Pancreas (tissue), 10 donors: ENCODE measurements around the gene AADAT. TPM values are rescaled to one million over a fixed set of nuclear protein-coding genes. Genes with fewer than 3 reads are reported as not detected.

Experiments
- ATAC-seq, 4 donors: fragments of 200-7000 bp; cut with Tn5 transposase; one replicate each; pipeline versions ENCODE4 v1.8.0 to v1.9.1; 2020; ENCODE audit warnings: mild to moderate bottlenecking in 4 of 4, moderate library complexity in 4 of 4
- DNase-seq, 6 donors: peaks; one replicate each; pipeline ENCODE4 v3.0.0-alpha.2; 2020
- FAIRE-seq: peaks from 2 replicates; lab custom pipeline; 2012; peaks lifted over from hg19 to GRCh38; lab: Jason Lieb, UNC
- H3K27ac ChIP-seq, 4 donors: fragments of 200-600 bp; sonication (generic); 1 replicate in 3 of 4; 2 replicates in 1 of 4; pipeline versions ENCODE4 v1.5.0 to v1.8.0; 2020
- H3K27me3 ChIP-seq, 4 donors: fragments of 200-600 bp; one replicate each; pipeline ENCODE4 v1.8.0; 2021
- H3K36me3 ChIP-seq, 3 donors: fragments of 200-600 bp; sonication (generic) in 1 of 3; one replicate each; pipeline versions ENCODE4 v1.5.0 to v1.8.0; 2020 to 2021
- H3K4me1 ChIP-seq, 3 donors: fragments of 200-600 bp; one replicate each; pipeline ENCODE4 v1.8.0; 2021
- H3K4me3 ChIP-seq, 4 donors: fragments of 200-600 bp; sonication (generic) in 2 of 4; one replicate each; pipeline versions ENCODE4 v1.5.0 to v1.8.0; 2020 to 2021
- H3K9me3 ChIP-seq, 4 donors: fragments of 200-600 bp; one replicate each; pipeline ENCODE4 v1.8.0; 2021
- WGBS, 2 donors: extraction: QIAGEN DNeasy Blood & Tissue Kit; methylation state at CpG; one replicate each; pipeline ENCODE4 v1.1.7; 2013; 5-methylcytosine and 5-hydroxymethylcytosine counted together
- intact Hi-C, 3 donors: fragments of 100-400 bp; cut with DNase I; formaldehyde crosslinking; loops; one replicate each; pipeline versions ENCODE4 v1.11.1 to v1.14.2; 2022
- polyA plus RNA-seq, 2 donors: library from polyadenylated mRNA; stranded (reverse); fragments of 200-250 nt; gene quantifications; one replicate each; pipeline ENCODE4 v1.2.3, GENCODE V29; 2013
- total RNA-seq, 6 donors: library from RNA; stranded (reverse); fragmentation: NEBNext Ultra II Directional in 4 of 6; extraction: Animal tissue kit (Norgen Biotek cat#: 25700) in 4 of 6; gene quantifications; one replicate each; pipeline versions ENCODE4 v1.2.1 to v1.2.4, GENCODE V29; 2021 to 2023
- TF ChIP-seq, protein P1 (sequence below), 4 donors: fragments of 200-600 bp; sonication (generic) in 3 of 4; IDR thresholded peaks; one replicate each; pipeline versions ENCODE4 v1.5.0 to v1.8.0; 2021; ENCODE audit warnings: antibody characterized with exemption in 4 of 4
- donor health status: healthy with polysubstance abuse.
- donor health status: DM: no; HTN: no; CAD: no; lungs with moderate emphysema.
- donor health status: DM: no; HTN: no; CAD: no.
- donor health status: control.
- donor health status: control.
- donor health status: Bipolar disorder and iron deficiency.
- donor health status: DM: yes; HTN: yes; CAD: no.
- donor health status: DM: no; HTN: no; CAD: no.
- donor health status: DM: no; HTN: no; CAD: no.
- donor health status: DM: yes; HTN: yes; CAD: no.

Gene AADAT
- total RNA-seq = 1 to 10 TPM; 1.8 to 3.5 (median 2.4) TPM
- 1 to 10 TPM; 5.4 to 6.8 TPM for polyA plus RNA-seq

DNA sequence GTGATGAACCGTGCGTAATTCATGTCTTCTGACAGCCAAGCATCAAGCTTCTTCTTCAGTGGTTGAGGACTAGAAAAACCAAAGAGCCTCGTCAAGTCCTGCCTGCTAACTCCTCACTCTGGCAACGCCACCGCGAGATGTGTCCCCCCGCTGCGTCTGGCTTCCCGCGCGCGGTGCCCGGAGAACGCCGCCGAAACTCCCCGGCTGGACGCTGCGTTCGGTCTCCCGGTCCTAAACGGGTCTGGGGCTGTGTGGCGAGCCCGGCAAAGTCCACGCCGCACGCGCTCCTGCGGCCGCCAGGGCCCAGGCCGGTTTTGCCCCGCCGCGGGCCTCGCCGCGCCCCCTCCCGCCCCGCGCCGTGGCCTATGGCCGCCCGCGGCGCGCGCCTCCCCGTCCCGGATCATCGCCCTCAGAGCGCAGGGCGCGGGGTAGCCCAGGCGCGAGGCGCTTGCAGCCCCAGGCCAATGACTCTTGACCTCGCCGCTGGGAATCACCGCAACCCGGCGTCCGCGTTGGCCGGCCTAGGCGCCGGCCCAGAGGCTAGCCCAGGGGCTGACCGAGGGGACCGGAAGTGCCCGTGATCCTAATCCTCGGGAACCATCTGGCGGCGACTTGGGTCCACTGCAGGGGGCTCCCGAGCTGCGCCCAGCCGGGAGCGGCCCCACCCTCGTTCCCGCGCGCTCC lies at the start of gene AADAT:
TSS of gene AADAT (minus strand) at position 289 of the 684 bp plus-strand sequence. CDS start at position 23, 266 bp downstream.
- Histone ChIP-seq H3K27ac (no peak within 1 kb of the TSS), H3K27me3 (no peaks in the 10 kb centered on the region), H3K4me3 (peak within 1 kb of the TSS; percentile 45 to 69 (median 62)), H3K36me3 (no peaks in the 10 kb centered on the region), H3K9me3 (no peaks in the 10 kb centered on the region), H3K4me1 (peaks cover 0 to 6% (median 0%) of the 10 kb centered on the region in 3 donors)
- peak; percentile 92 to 97 (median 96) for ATAC-seq
- intact Hi-C loops = no loop called here
- TF ChIP-seq, protein P1, sequence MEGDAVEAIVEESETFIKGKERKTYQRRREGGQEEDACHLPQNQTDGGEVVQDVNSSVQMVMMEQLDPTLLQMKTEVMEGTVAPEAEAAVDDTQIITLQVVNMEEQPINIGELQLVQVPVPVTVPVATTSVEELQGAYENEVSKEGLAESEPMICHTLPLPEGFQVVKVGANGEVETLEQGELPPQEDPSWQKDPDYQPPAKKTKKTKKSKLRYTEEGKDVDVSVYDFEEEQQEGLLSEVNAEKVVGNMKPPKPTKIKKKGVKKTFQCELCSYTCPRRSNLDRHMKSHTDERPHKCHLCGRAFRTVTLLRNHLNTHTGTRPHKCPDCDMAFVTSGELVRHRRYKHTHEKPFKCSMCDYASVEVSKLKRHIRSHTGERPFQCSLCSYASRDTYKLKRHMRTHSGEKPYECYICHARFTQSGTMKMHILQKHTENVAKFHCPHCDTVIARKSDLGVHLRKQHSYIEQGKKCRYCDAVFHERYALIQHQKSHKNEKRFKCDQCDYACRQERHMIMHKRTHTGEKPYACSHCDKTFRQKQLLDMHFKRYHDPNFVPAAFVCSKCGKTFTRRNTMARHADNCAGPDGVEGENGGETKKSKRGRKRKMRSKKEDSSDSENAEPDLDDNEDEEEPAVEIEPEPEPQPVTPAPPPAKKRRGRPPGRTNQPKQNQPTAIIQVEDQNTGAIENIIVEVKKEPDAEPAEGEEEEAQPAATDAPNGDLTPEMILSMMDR (IDR thresholded peaks at IDR 0.05) = peak in 3 of 4 donors; percentile 49 to 64 (median 63)
- 1% methylated on average over 61 to 80 of the region's 80 CpGs for WGBS, 2 donors
- peak; percentile 68 to 89 (median 76) for DNase-seq
- no peak for FAIRE-seq

DNA sequence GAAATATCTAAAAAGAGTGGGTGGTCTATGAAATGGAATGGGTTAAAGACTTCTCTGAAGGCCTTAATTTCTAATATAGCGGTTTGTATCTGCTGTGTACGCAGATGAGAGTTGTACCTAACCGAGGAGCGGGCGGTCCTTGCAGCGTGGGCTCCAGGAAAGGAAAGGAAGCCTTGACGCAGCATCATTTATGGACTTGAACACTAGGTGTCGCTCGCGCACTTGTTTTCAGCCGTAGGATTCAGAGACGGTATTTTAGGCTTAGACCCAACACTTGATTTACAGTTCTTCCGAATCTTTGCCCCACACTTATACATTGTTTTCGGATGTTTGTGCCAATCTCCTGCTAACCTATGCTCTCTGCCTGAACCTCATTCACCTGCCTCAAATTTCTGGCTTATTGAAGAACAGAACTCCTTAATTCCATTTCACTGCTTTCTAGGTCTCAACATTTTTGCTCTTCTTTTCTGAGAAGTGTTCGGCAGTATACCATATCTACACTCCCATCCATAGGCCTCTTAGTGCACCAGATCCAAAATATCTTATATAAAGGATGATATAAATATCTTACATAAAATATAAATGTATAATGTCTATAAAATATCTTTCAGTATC lies 48.9 kb upstream of the AADAT start:
- no peak overlapping the region for H3K4me3 ChIP-seq
- H3K36me3 ChIP-seq = no peaks in the 10 kb centered on the region
- H3K4me1 ChIP-seq = no peaks in the 10 kb centered on the region
- H3K27me3 ChIP-seq = no peaks in the 10 kb centered on the region
- DNase-seq (peak in 5 of 6 donors; percentile 50 to 83 (median 71)), ATAC-seq (peak; percentile 58 to 90 (median 86)), FAIRE-seq (peak; percentile 23)
- no peaks in the 10 kb centered on the region for H3K9me3 ChIP-seq
- TF ChIP-seq, protein P1 (IDR thresholded peaks at IDR 0.05) = peak; percentile 54 to 73 (median 56)
- H3K27ac ChIP-seq = no peak overlapping the region
- 4 to 6% methylated on average over 15 of the region's 15 CpGs for WGBS, 2 donors
- intact Hi-C loops = no loop called here

DNA sequence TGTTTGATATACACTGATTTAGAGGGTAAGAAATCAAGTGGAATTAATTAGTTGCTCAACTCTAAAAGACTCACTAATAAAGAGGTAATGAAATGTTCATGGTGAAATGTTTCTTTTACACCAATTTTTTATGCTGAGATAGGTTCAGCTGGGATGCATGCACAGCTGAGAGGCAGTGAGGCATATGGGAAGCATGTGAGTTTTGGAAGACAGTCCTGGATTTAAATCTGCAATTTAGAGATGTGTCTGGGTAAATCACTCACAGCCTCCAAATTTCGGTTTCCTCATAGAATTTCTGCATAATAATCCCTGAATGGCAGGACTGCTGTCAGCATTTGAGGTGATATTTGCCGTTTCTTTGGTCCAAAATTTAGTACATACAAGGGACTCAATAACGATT lies 48.2 kb upstream of the AADAT start:
- H3K4me1 ChIP-seq = no peaks in the 10 kb centered on the region
- no peaks in the 10 kb centered on the region for H3K9me3 ChIP-seq
- WGBS, 2 donors = 45 to 50% methylated on average over 3 of the region's 3 CpGs
- no peak overlapping the region for H3K4me3 ChIP-seq
- FAIRE-seq = no peak
- intact Hi-C loops = no loop called here
- H3K27ac ChIP-seq = no peak overlapping the region
- DNase-seq = no peak
- H3K36me3 ChIP-seq = no peaks in the 10 kb centered on the region
- H3K27me3 ChIP-seq = no peaks in the 10 kb centered on the region
- TF ChIP-seq, protein P1 (IDR thresholded peaks at IDR 0.05) = no peak
- no peak for ATAC-seq

DNA sequence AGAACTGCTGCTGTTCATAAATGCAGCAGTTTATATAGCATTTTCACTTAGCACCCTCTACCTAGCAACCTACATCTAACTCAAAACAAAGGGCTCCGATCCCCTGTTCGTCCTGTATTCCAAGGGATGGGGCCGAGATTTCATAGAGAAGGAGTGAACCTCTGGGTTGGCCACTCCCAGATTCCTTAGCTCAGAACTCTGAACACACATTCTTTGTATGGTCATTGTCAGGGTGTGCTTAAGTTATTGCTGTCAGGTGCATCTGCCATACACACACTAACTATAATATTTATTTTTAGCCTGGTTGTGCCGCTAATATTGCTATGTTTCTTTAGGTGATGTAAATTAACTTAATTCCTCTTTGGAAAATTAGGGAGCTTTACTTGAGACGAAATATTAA lies 47.7 kb upstream of the AADAT start:
- DNase-seq (no peak), ATAC-seq (no peak), FAIRE-seq (no peak)
- WGBS, 2 donors = 50 to 56% methylated on average over 5 of the region's 5 CpGs
- no peak overlapping the region for H3K4me3 ChIP-seq
- H3K27ac ChIP-seq = no peak overlapping the region
- intact Hi-C loops = no loop called here
- TF ChIP-seq, protein P1 (IDR thresholded peaks at IDR 0.05) = no peak
- no peaks in the 10 kb centered on the region for H3K36me3 ChIP-seq
- no peaks in the 10 kb centered on the region for H3K4me1 ChIP-seq
- no peaks in the 10 kb centered on the region for H3K9me3 ChIP-seq
- H3K27me3 ChIP-seq = no peaks in the 10 kb centered on the region

DNA sequence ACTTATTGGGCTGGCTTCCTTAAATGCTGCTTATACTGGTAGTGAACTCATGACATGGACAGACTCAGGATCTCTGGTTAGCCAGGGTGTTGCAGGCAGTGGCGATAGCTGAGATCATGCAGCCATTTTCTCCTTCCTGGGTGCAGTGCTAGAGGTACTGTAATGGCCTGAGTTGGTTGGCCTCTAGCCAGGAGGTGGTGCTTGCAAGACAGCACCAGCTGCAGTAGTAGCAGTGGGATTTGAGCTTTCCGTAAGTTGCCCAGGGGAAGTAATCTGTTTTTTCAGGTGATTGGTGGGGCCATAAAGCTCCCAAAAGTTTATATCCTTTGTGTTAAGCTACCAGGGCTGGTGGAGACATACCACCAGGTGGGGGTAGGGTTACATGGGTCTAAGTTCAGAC lies 45.1 kb upstream of the AADAT start:
- WGBS, 2 donors = 71 to 82% methylated on average over 2 of the region's 2 CpGs
- Histone ChIP-seq H3K27ac (no peak overlapping the region), H3K9me3 (no peaks in the 10 kb centered on the region), H3K4me3 (no peak overlapping the region), H3K36me3 (no peaks in the 10 kb centered on the region), H3K27me3 (no peaks in the 10 kb centered on the region), H3K4me1 (no peaks in the 10 kb centered on the region)
- DNase-seq (no peak), ATAC-seq (no peak), FAIRE-seq (no peak)
- intact Hi-C loops = no loop called here
- TF ChIP-seq, protein P1 (IDR thresholded peaks at IDR 0.05) = no peak
